HUES48 (cell line): ENCODE measurements around the gene NKAIN2.
"Not testable (repeated sequence)": the region's sequence is repeated elsewhere in the genome, so short reads cannot be mapped to it uniquely, and the experiment has no call there.

Experiments
- H3K27ac ChIP-seq: one replicate; pipeline ENCODE4 v1.7.0; 2013; ENCODE audit warnings: low read depth, low read length, inconsistent platforms
- H3K27me3 ChIP-seq: 2 replicates; pipeline ENCODE4 v1.6.1; 2013; ENCODE audit warnings: mild to moderate bottlenecking, low read length; ENCODE audit not compliant: control insufficient read depth, insufficient read depth
- H3K36me3 ChIP-seq: 2 replicates; pipeline ENCODE4 v1.6.1; 2013; ENCODE audit warnings: low read length; ENCODE audit not compliant: control insufficient read depth, insufficient read depth
- H3K4me1 ChIP-seq: 2 replicates; pipeline ENCODE4 v1.6.1; 2013; ENCODE audit warnings: mild to moderate bottlenecking, low read length; ENCODE audit not compliant: control insufficient read depth, insufficient read depth
- H3K4me3 ChIP-seq: 2 replicates; pipeline ENCODE4 v1.5.1; 2013; ENCODE audit warnings: mild to moderate bottlenecking, low read depth, low read length
- H3K9ac ChIP-seq: 2 replicates; pipeline ENCODE4 v1.6.1; 2013; ENCODE audit warnings: mild to moderate bottlenecking, low read depth, low read length, moderate library complexity
- H3K9me3 ChIP-seq: 2 replicates; pipeline ENCODE4 v1.6.1; 2013; ENCODE audit warnings: low read length; ENCODE audit not compliant: control insufficient read depth, insufficient read depth

Gene NKAIN2

GRCh38 chr6:124464600-124464999 is 660.9 kb downstream of the NKAIN2 start:
- not testable (repeated sequence) for H3K4me3 ChIP-seq

GRCh38 chr6:124466949-124467348 is 663.3 kb downstream of the NKAIN2 start:
- H3K4me1 ChIP-seq, result no peaks in the 10 kb centered on the region
- H3K36me3 ChIP-seq, result no peaks in the 10 kb centered on the region
- H3K4me3 ChIP-seq, result no peak overlapping the region
- H3K9ac ChIP-seq, result no peak overlapping the region
- H3K27ac ChIP-seq, result no peak overlapping the region
- H3K9me3 ChIP-seq, result no peaks in the 10 kb centered on the region
- H3K27me3 ChIP-seq, result no peaks in the 10 kb centered on the region

More at GRCh38 chr6:124464600-124464999, 660.9 kb downstream of the NKAIN2 start:
- not testable (repeated sequence) for H3K27ac ChIP-seq, H3K9ac ChIP-seq, H3K36me3 ChIP-seq, H3K27me3 ChIP-seq, H3K4me1 ChIP-seq, H3K9me3 ChIP-seq

- Histone ChIP-seq H3K36me3 (no peaks in the 10 kb centered on the region), H3K9ac (no peak overlapping the region), H3K27ac (no peak overlapping the region), H3K27me3 (no peaks in the 10 kb centered on the region), H3K4me3 (no peak overlapping the region), H3K9me3 (no peaks in the 10 kb centered on the region), H3K4me1 (no peaks in the 10 kb centered on the region)
Measured at GRCh38 chr6:124467366-124467765, 663.7 kb downstream of the NKAIN2 start.

- Histone ChIP-seq H3K27ac (no peak overlapping the region), H3K36me3 (no peaks in the 10 kb centered on the region), H3K9ac (no peak overlapping the region), H3K4me3 (no peak overlapping the region), H3K27me3 (no peaks in the 10 kb centered on the region), H3K4me1 (no peaks in the 10 kb centered on the region), H3K9me3 (no peaks in the 10 kb centered on the region)
Measured at GRCh38 chr6:124470803-124471202, 667.1 kb downstream of the NKAIN2 start.

- no peaks in the 10 kb centered on the region for H3K36me3 ChIP-seq
- H3K4me3 ChIP-seq, result no peak overlapping the region
- no peaks in the 10 kb centered on the region for H3K4me1 ChIP-seq
- H3K27ac ChIP-seq, result no peak overlapping the region
- no peak overlapping the region for H3K9ac ChIP-seq
- H3K9me3 ChIP-seq, result no peaks in the 10 kb centered on the region
- no peaks in the 10 kb centered on the region for H3K27me3 ChIP-seq
Measured at GRCh38 chr6:124475176-124475575, 671.5 kb downstream of the NKAIN2 start.

GRCh38 chr6:124478906-124479305 is 675.2 kb downstream of the NKAIN2 start:
- no peak overlapping the region for H3K9ac ChIP-seq
- H3K9me3 ChIP-seq, result no peaks in the 10 kb centered on the region
- no peaks in the 10 kb centered on the region for H3K27me3 ChIP-seq
- no peak overlapping the region for H3K27ac ChIP-seq
- H3K4me3 ChIP-seq, result no peak overlapping the region
- no peaks in the 10 kb centered on the region for H3K36me3 ChIP-seq
- H3K4me1 ChIP-seq, result no peaks in the 10 kb centered on the region

- no peaks in the 10 kb centered on the region for H3K4me1 ChIP-seq
- H3K9ac ChIP-seq, result no peak overlapping the region
- H3K36me3 ChIP-seq, result no peaks in the 10 kb centered on the region
- no peak overlapping the region for H3K27ac ChIP-seq
- H3K27me3 ChIP-seq, result no peaks in the 10 kb centered on the region
- H3K9me3 ChIP-seq, result no peaks in the 10 kb centered on the region
- no peak overlapping the region for H3K4me3 ChIP-seq
Measured at GRCh38 chr6:124479991-124480430, 676.3 kb downstream of the NKAIN2 start.

GRCh38 chr6:124482071-124482491 is 678.4 kb downstream of the NKAIN2 start:
- Histone ChIP-seq H3K4me3 (no peak overlapping the region), H3K36me3 (no peaks in the 10 kb centered on the region), H3K9me3 (no peaks in the 10 kb centered on the region), H3K9ac (no peak overlapping the region), H3K27me3 (no peaks in the 10 kb centered on the region), H3K27ac (no peak overlapping the region), H3K4me1 (no peaks in the 10 kb centered on the region)

- Histone ChIP-seq H3K27ac (no peak overlapping the region), H3K9ac (no peak overlapping the region), H3K4me3 (no peak overlapping the region), H3K9me3 (no peaks in the 10 kb centered on the region), H3K4me1 (peaks cover 14% of the 10 kb centered on the region; the same call in 1 of the 2 replicates), H3K27me3 (no peaks in the 10 kb centered on the region), H3K36me3 (no peaks in the 10 kb centered on the region)
Measured at GRCh38 chr6:124487623-124488431, 684.2 kb downstream of the NKAIN2 start.

- no peaks in the 10 kb centered on the region for H3K36me3 ChIP-seq
Measured at GRCh38 chr6:124490122-124490521, 686.5 kb downstream of the NKAIN2 start.

GRCh38 chr6:124493259-124493658 is 689.6 kb downstream of the NKAIN2 start:
- Histone ChIP-seq H3K4me3 (no peak overlapping the region), H3K27ac (no peak overlapping the region), H3K9ac (no peak overlapping the region), H3K4me1 (peaks cover 25% of the 10 kb centered on the region), H3K27me3 (no peaks in the 10 kb centered on the region), H3K36me3 (no peaks in the 10 kb centered on the region), H3K9me3 (no peaks in the 10 kb centered on the region)

More at GRCh38 chr6:124490122-124490521, 686.5 kb downstream of the NKAIN2 start:
- no peaks in the 10 kb centered on the region for H3K9me3 ChIP-seq
- no peaks in the 10 kb centered on the region for H3K27me3 ChIP-seq
- H3K4me3 ChIP-seq, result no peak overlapping the region
- H3K9ac ChIP-seq, result no peak overlapping the region
- H3K4me1 ChIP-seq, result peaks cover 26% of the 10 kb centered on the region
- no peak overlapping the region for H3K27ac ChIP-seq
